Fibroblast of pulmonary artery (primary cell): ENCODE data around the gene CDAN1.
"Not testable (repeated sequence)": the region's sequence is repeated elsewhere in the genome, so short reads cannot be mapped to it uniquely, and the experiment has no call there.

Source experiments
- DNase-seq: peaks from one replicate; pipeline ENCODE4 v3.0.0-alpha.2; 2010; ENCODE audit warnings: low read depth
- H3K4me3 ChIP-seq: replicated peaks from 2 replicates; pipeline ENCODE4 v1.5.1; 2011; ENCODE audit warnings: low read depth, mild to moderate bottlenecking, control low read depth, low read length, moderate library complexity
- TF ChIP-seq, protein P1 (sequence below): IDR thresholded peaks from 2 replicates; pipeline ENCODE4 v1.5.1; 2011; ENCODE audit warnings: mild to moderate bottlenecking, control low read depth, low read length, inconsistent platforms; ENCODE audit errors: missing control alignments

Gene CDAN1

DNA sequence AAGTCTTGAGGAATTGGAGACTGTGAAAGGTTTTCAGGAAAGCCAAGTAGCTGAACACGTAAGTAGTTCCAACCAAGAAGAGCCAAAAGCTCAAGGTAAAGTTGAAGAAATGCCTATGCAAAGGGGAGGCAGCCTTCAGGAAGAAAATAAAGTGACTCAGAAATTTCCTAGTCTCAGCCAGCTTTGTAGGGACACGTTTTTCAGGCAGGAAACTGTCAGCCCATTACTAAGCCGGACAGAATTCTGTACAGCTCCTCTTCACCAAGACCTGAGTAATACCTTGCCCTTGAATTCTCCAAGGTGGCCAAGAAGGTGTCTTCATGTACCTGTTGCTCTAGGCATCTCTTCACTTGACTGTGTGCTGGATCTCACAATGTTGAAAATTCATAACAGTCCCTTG lies 48.6 kb downstream of the CDAN1 start:
- DNase-seq: no peak
- TF ChIP-seq, protein P1, sequence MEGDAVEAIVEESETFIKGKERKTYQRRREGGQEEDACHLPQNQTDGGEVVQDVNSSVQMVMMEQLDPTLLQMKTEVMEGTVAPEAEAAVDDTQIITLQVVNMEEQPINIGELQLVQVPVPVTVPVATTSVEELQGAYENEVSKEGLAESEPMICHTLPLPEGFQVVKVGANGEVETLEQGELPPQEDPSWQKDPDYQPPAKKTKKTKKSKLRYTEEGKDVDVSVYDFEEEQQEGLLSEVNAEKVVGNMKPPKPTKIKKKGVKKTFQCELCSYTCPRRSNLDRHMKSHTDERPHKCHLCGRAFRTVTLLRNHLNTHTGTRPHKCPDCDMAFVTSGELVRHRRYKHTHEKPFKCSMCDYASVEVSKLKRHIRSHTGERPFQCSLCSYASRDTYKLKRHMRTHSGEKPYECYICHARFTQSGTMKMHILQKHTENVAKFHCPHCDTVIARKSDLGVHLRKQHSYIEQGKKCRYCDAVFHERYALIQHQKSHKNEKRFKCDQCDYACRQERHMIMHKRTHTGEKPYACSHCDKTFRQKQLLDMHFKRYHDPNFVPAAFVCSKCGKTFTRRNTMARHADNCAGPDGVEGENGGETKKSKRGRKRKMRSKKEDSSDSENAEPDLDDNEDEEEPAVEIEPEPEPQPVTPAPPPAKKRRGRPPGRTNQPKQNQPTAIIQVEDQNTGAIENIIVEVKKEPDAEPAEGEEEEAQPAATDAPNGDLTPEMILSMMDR: no peak
- H3K4me3 ChIP-seq: no peak overlapping the region

- no peak for DNase-seq
- H3K4me3 ChIP-seq: no peak overlapping the region
- TF ChIP-seq, protein P1: no peak
These were observed 49.2 kb downstream of the CDAN1 start for GRCh38 chr15:42687740-42688139.

GRCh38 chr15:42686281-42686680 lies 50.6 kb downstream of the CDAN1 start:
- TF ChIP-seq, protein P1: no peak
- no peak overlapping the region for H3K4me3 ChIP-seq
- no peak for DNase-seq

GRCh38 chr15:42681119-42681518 lies 55.8 kb downstream of the CDAN1 start:
- no peak for DNase-seq
- no peak overlapping the region for H3K4me3 ChIP-seq
- TF ChIP-seq, protein P1: no peak

DNA sequence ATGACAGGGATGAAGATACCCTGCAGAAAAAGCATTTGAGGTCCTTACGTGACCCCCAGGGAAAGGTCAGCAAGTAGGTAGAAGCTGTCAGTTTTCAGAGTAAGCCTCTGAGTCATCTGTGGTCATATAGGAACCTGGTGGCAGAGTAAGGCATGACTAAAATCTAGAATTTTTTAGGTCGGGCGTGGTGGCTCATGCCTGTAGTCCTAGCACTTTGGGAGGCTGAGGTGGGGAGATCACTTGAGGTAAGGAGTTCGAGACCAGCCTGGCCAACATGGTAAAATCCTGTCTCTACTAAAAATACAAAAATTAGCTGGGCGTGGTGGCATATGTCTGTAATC lies 56.8 kb downstream of the CDAN1 start:
- DNase-seq, H3K4me3 ChIP-seq: not testable (repeated sequence)

- no peak for DNase-seq
- no peak overlapping the region for H3K4me3 ChIP-seq
- TF ChIP-seq, protein P1: no peak
These were observed 57.4 kb downstream of the CDAN1 start for GRCh38 chr15:42679285-42680141.

- no peak for DNase-seq
- TF ChIP-seq, protein P1: no peak
These were observed 61.9 kb downstream of the CDAN1 start for GRCh38 chr15:42675021-42675420.

More at GRCh38 chr15:42675021-42675420, 61.9 kb downstream of the CDAN1 start:
- no peak overlapping the region for H3K4me3 ChIP-seq
